Liver (tissue), 3 donors: ENCODE measurements around the gene PABPC3.

Experiments used
- CTCF ChIP-seq: fragments of 150-350 bp; IDR thresholded peaks from 2 replicates; pipeline ENCODE4 v1.5.1; 2017; ENCODE audit warnings: improper control_type of control experiment, low read depth, low read length; ENCODE audit not compliant: missing input control
- SP1 ChIP-seq: IDR thresholded peaks from 2 replicates; pipeline ENCODE4 v1.6.1; 2018; ENCODE audit warnings: antibody characterized with exemption, mild to moderate bottlenecking
- YY1 ChIP-seq: IDR thresholded peaks from 2 replicates; pipeline ENCODE4 v1.6.1; 2016; ENCODE audit warnings: antibody characterized with exemption, mild to moderate bottlenecking
- TF ChIP-seq, protein P1 (sequence below): IDR thresholded peaks from 2 replicates; pipeline ENCODE4 v1.6.1; 2016; ENCODE audit warnings: antibody characterized with exemption, mild to moderate bottlenecking
- donor health status: healthy.
- donor health status: healthy.

DNA sequence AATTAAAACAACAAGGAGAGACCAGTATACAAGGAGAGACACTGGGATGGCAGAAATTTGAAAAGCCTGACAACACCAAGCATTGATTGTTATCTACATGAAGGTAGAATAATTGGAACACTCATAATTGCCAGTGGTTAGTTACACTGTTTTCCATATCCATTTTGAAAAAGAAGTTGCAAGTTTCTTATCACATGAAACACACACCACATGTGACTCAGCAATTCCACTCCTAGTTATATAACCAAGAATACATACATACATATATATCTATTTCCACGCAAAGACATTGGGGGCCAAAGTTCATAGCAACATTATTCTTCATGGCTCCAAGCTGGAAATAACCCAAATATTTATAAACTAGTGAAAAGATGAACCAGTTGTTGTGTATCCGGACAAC is 15.2 kb upstream of the PABPC3 start:
- TF ChIP-seq CTCF (no peak), SP1 (no peak), YY1 (no peak)
- TF ChIP-seq, protein P1, sequence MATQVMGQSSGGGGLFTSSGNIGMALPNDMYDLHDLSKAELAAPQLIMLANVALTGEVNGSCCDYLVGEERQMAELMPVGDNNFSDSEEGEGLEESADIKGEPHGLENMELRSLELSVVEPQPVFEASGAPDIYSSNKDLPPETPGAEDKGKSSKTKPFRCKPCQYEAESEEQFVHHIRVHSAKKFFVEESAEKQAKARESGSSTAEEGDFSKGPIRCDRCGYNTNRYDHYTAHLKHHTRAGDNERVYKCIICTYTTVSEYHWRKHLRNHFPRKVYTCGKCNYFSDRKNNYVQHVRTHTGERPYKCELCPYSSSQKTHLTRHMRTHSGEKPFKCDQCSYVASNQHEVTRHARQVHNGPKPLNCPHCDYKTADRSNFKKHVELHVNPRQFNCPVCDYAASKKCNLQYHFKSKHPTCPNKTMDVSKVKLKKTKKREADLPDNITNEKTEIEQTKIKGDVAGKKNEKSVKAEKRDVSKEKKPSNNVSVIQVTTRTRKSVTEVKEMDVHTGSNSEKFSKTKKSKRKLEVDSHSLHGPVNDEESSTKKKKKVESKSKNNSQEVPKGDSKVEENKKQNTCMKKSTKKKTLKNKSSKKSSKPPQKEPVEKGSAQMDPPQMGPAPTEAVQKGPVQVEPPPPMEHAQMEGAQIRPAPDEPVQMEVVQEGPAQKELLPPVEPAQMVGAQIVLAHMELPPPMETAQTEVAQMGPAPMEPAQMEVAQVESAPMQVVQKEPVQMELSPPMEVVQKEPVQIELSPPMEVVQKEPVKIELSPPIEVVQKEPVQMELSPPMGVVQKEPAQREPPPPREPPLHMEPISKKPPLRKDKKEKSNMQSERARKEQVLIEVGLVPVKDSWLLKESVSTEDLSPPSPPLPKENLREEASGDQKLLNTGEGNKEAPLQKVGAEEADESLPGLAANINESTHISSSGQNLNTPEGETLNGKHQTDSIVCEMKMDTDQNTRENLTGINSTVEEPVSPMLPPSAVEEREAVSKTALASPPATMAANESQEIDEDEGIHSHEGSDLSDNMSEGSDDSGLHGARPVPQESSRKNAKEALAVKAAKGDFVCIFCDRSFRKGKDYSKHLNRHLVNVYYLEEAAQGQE = no peak
